ENCODE results near the gene TAF11L7. TPM values are rescaled to one million over a fixed set of nuclear protein-coding genes. Genes with fewer than 3 reads are reported as not detected.
"Not testable (repeated sequence)": the region's sequence is repeated elsewhere in the genome, so short reads cannot be mapped to it uniquely, and the experiment has no call there.

Gene TAF11L7
- polyA plus RNA-seq (ENCODE audit: insufficient read length in 4 of 4): not detected

DNA sequence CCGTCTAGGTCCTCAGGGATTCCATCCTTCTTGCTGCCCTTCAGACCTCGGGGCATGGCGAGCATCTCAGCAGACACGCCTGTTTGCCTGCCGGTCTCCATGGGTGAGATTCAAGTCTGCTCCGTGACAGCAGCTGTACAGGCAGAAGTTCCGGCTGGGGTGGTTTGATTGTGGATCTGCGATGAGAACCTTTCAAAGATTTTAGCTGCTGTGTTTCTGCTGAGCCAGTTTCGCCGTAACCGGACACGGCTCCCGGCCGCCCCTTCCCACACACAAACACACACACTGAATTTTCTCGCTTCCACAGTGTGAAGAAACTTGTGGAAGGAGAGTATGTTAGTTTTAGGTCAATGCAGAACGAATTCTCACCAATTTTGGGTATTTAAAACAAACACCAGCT lies at the start of gene TAF11L7:
Gene TAF11L7, minus strand, starts transcription at position 101 of the 400 bp plus-strand sequence.
- not testable (repeated sequence) for DNase-seq (ENCODE audit: low read depth in 4 of 4, low spot score in 3 of 4)

GRCh38 chr5:17634160-17634559 lies 48.6 kb upstream of the TAF11L7 start, which contains the start of gene TAF11L14:
Gene TAF11L14 (plus strand): TSS chr5:17634460.
- DNase-seq (ENCODE audit: low read depth in 4 of 4, low spot score in 3 of 4): no peak

GRCh38 chr5:17631788-17632187 lies 46.2 kb upstream of the TAF11L7 start, which contains the start of gene TAF11L13:
Gene TAF11L13 (plus strand): TSS chr5:17632088.
- DNase-seq (ENCODE audit: low read depth in 4 of 4, low spot score in 3 of 4): not testable (repeated sequence)

DNA sequence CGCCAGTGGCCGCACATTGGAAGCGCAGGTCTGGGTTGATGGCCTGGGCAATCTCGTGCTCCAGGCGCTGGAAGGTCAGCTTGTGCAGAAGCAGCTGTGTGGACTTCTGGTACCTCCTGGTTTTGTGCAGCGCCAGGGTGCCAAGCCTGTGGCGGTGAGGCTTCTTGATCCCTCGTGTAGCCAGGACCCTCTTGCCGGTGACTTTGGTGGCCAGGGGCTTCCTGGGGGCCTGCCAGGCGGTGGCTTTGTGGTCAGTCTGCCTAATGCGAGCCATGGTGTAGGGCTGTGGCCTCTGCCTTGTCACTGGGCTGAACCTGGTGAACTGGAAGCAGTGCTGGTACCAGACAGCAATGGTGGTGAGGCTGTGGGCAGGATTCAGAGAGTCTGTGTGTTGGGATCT lies 40.1 kb upstream of the TAF11L7 start:
- no peak for DNase-seq (ENCODE audit: low read depth in 4 of 4, low spot score in 3 of 4)

GRCh38 chr5:17620627-17621026 lies 35.1 kb upstream of the TAF11L7 start:
- DNase-seq (ENCODE audit: low read depth in 4 of 4, low spot score in 3 of 4): no peak

DNA sequence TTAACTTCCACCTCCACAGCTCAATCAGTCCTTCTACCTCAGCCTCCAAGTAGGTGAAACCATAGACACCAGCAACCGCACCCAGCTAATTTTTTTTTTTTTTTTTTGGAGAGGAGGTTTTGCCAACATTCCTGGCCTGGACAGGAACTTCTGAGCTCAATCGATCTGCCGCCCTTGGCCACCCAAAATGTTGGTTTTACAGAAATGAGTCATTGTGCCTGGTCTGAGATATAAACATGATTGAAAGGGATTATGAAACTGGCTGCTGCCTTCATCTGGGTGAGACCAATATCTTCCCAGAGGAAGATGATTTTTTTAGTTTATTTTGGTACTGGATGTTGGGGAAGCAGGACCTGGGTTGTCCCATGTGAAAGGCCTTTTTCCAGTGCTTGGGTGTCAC lies 33.8 kb upstream of the TAF11L7 start:
- DNase-seq (ENCODE audit: low read depth in 4 of 4, low spot score in 3 of 4): no peak

DNA sequence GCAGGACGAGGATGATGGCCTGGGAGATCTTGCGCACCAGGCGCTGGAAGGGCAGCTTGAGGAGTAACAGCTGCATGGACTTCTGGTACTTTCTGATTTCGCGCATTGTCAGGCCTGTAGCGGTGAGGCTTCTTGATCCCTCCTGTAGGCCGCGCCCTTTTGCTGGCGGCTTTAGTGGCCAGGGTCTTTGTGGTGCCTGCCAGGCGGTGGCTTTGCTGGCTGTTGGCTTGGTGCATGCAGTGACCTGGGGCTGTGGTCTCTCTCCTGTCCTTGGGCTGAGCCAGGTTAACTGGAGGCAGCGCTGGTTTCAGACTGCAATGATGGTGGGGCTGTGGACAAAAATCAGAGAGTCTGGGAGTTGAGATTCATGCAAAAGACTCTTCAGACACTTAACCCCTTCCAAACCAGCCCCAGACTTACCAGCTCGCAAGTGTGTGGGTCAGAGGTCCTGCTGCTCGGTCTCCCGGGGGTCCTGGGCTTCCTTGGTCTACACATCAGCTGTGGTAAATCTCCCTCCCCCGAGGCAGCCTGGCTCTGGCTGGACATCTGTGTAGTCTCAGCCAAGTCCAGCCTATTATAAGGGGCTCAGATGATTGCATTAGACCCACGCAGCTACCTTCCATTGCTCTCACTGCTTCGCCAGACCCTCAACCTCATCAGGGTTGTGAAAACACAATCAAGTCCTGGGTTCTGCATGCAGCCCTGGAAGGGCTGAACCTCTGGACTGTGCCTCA lies 29.5 kb upstream of the TAF11L7 start:
- no peak for DNase-seq (ENCODE audit: low read depth in 4 of 4, low spot score in 3 of 4)

GRCh38 chr5:17610092-17610491 lies 24.5 kb upstream of the TAF11L7 start, which contains the start of gene TAF11L12:
Gene TAF11L12 (plus strand): TSS chr5:17610392.
- not testable (repeated sequence) for DNase-seq (ENCODE audit: low read depth in 4 of 4, low spot score in 3 of 4)

DNA sequence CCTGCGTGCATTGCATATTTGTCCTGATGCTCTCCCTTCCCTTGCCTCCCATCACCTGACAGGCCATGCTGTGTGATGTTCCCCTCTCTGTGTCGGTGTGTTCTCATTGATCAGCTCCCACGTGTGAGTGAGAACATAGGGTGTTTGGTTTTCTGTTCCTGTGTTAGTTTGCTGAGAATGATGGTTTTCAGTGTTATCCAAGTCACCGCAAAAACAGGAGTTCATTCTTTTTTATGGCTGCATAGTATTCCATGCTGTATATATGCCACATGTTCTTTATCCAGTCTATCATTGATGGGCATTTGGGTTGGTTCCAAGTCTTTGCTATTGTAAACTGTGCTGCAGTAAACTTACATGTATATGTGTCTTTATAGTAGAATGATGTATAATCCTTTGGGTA lies 21.9 kb upstream of the TAF11L7 start:
- DNase-seq (ENCODE audit: low read depth in 4 of 4, low spot score in 3 of 4): not testable (repeated sequence)

DNA sequence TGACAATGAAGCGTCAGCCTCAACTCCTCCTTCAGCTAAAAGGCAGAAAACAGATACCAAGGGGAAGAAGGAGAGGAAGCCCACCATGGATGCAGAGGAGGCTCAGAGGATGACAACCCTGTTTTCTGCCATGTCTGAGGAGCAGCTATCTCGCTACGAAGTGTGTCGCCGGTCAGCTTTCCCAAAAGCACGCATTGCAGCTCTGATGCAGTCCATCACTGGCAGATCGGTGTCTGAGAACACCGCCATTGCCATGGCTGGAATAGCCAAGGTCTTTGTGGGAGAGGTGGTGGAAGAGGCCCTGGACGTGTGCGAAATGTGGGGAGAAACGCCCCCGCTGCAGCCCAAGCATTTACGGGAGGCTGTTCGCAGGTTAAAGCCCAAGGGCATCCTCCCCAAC lies 19.4 kb upstream of the TAF11L7 start:
- no peak for DNase-seq (ENCODE audit: low read depth in 4 of 4, low spot score in 3 of 4)

DNA sequence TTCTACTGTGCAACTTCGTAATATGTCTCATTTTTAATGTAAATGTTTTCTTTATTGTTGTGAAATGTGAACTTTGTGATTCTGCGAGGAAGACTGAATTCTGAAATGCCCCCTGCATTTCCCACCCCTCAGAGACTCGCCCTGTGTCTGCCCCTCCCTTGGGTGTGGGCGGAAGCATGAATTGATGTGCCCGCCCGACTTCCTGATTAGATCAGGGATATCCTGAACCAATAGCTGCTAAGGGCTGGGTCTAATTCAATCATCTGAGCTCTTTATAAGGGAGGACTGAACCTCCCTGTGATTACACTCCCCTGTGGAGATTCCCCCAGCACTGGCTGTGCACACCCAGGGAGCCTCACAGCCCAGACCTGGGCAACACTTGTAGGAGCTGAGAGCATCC lies 18.3 kb upstream of the TAF11L7 start, which contains the start of gene TAF11L11:
Gene TAF11L11, plus strand, starts transcription at position 304 of the 400 bp plus-strand sequence.
- DNase-seq (ENCODE audit: low read depth in 4 of 4, low spot score in 3 of 4): not testable (repeated sequence)

- not testable (repeated sequence) for DNase-seq (ENCODE audit: low read depth in 4 of 4, low spot score in 3 of 4)
Measured at GRCh38 chr5:17597728-17598127, 12.2 kb upstream of the TAF11L7 start, which contains the start of gene TAF11L10. Gene TAF11L10 (minus strand): TSS chr5:17597828.

- DNase-seq (ENCODE audit: low read depth in 4 of 4, low spot score in 3 of 4): not testable (repeated sequence)
Measured at GRCh38 chr5:17594255-17594654, 8.7 kb upstream of the TAF11L7 start, which contains the start of gene TAF11L9. Gene TAF11L9 (minus strand): TSS chr5:17594394.

DNA sequence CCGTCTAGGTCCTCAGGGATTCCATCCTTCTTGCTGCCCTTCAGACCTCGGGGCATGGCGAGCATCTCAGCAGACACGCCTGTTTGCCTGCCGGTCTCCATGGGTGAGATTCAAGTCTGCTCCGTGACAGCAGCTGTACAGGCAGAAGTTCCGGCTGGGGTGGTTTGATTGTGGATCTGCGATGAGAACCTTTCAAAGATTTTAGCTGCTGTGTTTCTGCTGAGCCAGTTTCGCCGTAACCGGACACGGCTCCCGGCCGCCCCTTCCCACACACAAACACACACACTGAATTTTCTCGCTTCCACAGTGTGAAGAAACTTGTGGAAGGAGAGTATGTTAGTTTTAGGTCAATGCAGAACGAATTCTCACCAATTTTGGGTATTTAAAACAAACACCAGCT lies 5.3 kb upstream of the TAF11L7 start, which contains the start of gene TAF11L8:
Gene TAF11L8, minus strand, starts transcription at position 101 of the 400 bp plus-strand sequence.
- DNase-seq (ENCODE audit: low read depth in 4 of 4, low spot score in 3 of 4): not testable (repeated sequence)

Other genes starting within 250 kb of the TAF11L7 start
- not detected for gene TAF11L2, start 87.5 kb downstream of the TAF11L7 start, polyA plus RNA-seq (ENCODE audit: insufficient read length in 4 of 4)
- not detected for gene TAF11L3, start 67.4 kb downstream of the TAF11L7 start, polyA plus RNA-seq (ENCODE audit: insufficient read length in 4 of 4)
- gene TAF11L4, start 64.0 kb downstream of the TAF11L7 start, polyA plus RNA-seq (ENCODE audit: insufficient read length in 4 of 4): not detected
- not detected for gene TAF11L5, start 60.5 kb downstream of the TAF11L7 start, polyA plus RNA-seq (ENCODE audit: insufficient read length in 4 of 4)
- not detected for gene TAF11L6, start 57.1 kb downstream of the TAF11L7 start, polyA plus RNA-seq (ENCODE audit: insufficient read length in 4 of 4)
- gene TAF11L8, start 5.2 kb upstream of the TAF11L7 start, polyA plus RNA-seq (ENCODE audit: insufficient read length in 4 of 4): not detected
- not detected for gene TAF11L9, start 8.6 kb upstream of the TAF11L7 start, polyA plus RNA-seq (ENCODE audit: insufficient read length in 4 of 4)
- gene TAF11L10, start 12.1 kb upstream of the TAF11L7 start, polyA plus RNA-seq (ENCODE audit: insufficient read length in 4 of 4): not detected
- not detected for gene TAF11L11, start 18.4 kb upstream of the TAF11L7 start, polyA plus RNA-seq (ENCODE audit: insufficient read length in 4 of 4)
- gene TAF11L12, start 24.6 kb upstream of the TAF11L7 start, polyA plus RNA-seq (ENCODE audit: insufficient read length in 4 of 4): not detected
- gene TAF11L13, start 46.3 kb upstream of the TAF11L7 start, polyA plus RNA-seq (ENCODE audit: insufficient read length in 4 of 4): not detected
- not detected for gene TAF11L14, start 48.7 kb upstream of the TAF11L7 start, polyA plus RNA-seq (ENCODE audit: insufficient read length in 4 of 4)